ENCODE results near the gene CX3CR1. TPM values are rescaled to one million over a fixed set of nuclear protein-coding genes. Genes with fewer than 3 reads are reported as not detected.

CX3CR1 gene
- total RNA-seq, 1 donor from 2014 or later: 1.5 TPM

DNA sequence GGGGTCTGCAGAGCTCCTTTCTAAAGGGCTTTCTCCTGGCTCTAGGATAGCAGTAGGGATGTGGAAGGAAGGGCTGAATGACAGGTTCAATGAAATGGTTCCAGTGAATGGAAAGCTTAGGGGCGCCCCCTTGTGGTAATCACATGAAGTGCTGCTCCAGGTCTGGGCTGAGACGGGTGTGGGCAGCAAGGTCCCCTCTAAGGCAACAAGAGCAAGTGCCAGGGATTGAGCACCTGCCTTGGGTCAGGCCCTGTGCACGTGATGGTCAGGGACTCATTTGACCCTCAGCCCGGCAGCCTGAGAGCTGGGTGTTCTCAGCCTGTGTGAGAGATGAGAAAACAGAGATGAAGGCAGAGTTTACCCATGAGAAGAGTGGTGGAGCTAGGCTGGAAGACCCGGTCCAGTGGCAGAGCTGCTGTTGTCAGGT, 12.1 kb upstream of the CX3CR1 start:
- DNase-seq: no peak

DNA sequence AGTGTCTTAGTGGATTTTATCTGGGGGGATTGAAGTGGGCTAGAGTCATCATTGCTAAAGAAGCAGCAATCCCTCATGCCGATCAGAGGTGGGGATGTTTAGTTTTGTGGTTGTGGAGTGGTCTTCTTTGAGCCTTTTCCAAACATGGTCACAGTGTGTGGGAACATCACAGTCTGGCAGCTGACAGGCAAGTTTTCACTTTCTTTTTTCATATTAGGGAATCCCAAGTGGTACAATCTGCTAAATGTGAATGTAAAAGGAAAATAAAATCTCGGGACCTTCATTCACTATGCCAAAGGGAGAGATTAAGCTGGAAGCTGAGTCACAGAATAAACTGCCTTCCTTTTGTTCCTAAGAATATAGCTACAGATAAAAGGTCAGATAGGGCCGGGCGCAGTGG, 10.4 kb upstream of the CX3CR1 start:
- DNase-seq: no peak

DNA sequence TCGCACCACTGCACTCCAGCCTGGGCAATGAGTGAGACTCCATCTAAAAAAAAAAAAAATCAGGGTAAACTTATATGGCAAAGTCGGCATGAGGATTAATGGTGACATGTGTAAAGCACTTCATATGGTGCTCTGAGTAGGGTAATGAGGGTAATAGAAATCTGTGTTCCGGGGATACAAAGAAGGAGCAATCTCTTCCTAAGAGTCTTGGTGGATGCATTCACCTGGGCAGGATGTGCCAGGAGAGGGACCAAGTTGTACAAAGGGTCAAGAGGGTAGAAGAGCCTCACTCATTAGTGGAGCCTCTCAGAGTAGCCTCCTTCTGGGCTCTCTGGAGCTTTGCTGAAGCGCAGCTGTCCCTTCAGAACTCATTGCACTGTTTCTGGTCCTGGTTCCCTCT, 9.3 kb upstream of the CX3CR1 start:
- DNase-seq: no peak

DNA sequence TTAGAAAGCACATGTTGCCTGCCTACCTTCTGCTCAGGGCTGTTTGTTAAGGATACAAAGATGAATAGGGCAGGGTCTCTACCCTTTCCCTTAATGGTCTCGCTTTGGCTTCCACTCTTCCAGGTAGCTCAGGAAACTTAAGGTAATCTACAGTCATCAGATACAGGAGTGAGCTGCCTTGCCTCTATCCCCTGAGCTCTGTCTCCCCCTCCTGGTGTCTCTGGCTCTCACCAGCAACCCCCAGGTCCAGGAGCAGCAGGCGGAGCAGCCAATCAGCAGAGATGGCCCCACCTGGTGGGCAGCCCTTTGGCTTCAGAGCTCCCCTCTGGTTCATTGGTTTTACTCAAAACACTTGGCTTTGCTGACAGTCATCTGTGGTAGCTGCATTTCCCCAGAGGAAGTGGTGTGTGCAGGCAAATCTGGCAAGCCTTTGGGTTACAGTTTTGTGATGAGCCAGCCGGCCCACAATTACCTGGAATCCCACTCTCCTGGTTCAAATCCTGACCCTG, 8.5 kb upstream of the CX3CR1 start:
- DNase-seq: peak; percentile 68

DNA sequence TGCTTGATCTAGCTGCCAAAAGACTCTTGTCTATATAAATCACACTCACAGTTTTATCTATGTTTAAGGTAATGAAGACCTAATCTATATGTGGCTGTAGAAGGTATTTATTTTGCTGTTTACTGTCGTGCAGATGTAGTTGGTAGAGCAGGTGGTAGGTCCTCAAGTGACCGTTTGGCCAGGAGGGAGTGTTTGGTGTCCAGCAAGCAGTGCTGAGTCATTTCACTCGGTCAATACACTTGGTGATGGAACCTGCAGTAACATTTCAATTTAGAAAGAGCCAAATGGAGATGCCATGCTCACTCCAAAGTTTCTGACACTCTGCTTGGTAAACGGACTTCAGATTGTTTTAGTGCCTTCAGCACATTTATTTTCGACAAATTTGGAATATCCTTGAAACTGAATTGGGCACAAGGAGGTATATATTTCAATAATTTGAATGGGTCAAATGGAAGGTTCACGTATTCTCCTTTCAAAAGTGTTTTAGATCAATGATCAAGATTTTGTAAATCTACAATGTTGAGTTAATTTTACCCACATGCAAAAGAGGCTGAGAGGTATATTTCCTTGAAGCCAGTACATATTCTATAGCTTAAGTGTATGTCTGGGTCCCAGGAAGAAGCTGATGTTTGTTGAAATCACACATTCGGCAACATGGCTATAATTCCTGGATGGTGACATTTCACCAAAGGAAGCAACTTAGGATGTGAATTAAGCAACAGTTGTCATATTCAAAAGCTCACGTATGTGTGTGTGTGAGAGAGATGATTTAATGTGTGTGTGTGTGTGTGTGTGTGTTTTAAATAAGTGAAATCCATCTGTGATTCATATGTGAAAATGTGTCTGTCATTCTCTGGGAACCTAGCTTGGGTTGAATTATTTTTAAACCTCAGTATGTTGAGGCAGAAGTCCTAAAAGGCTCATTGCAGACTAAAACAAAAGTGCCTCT, 7.7 kb upstream of the CX3CR1 start:
- peak; percentile 44 for DNase-seq

DNA sequence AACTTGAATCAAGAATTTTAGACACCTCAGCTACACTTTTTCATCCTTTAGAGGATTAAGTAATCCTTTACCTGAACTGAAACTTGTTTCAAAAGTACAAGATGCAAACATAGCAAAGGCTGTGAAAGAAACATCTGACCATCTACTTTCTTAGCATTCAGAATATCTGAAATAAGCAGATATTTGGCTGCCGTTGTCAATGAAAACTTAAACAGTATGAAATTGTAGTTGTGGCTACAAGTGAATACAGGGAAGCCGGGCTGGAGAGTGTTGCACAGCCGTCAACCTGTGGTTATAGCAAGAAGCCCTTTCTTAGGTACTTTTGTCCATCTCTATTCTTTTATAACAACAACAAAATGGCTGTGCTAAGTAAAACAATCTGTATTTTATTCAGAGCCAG, 6.9 kb upstream of the CX3CR1 start:
- DNase-seq: no peak

DNA sequence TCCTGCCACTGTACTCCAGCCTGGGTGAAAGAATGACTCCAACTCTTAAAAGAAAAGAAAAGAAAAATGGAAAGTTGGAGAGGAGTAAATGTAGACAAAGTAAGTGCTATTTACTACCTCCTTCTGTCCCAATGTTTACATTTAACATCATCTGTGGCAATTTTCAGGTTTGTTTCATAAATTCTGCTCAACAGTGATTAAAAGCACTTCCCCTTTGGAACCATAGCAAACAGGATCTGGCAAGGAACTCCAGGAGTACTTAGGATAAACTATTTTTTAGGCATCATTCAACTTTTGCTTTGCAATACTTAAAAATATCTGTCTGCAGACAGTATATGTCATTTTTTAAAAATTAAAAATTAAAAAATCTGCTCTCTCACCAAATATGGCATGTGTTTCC, 5.5 kb upstream of the CX3CR1 start:
- no peak for DNase-seq

DNA sequence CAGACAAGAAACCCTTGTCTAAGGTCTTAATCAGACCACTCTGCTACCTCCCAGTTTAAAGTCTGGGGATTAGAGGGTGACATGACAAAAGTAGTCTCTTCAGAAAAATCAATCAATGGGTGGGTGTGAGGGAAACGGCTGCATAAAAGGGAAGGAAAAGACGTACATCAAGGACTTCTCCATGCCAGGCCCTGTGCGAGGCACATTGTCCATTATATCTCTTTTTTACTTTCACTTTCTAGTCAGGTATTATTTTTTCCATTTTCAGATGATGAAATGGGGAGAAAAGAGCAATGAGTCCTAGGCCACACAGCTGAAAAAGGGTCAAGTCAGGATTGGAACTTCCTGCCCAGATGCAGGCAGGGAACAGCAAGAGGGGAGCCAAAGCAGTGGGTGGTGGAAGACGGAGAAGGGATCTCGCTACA, 4.6 kb upstream of the CX3CR1 start:
- DNase-seq: no peak

DNA sequence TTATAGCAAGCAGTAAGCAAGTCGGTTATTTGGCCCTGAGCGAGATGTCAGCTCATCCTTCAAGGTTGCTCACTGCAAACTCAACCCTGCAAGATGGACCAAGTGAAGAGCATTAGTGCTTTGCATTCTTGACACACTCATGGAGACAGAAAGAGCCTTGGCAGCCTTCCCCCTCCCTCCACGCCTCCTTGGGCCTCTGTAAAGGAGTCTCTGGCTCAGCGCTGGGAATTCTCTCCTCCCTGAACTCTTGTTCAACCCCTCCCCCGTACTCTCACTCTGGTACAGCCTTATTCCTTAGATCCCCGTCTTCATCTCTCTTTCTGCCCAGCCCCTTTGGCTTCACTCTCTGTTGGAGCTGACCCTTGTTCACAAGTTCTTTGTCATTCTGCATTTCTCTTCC, 2.2 kb upstream of the CX3CR1 start:
- no peak for DNase-seq

DNA sequence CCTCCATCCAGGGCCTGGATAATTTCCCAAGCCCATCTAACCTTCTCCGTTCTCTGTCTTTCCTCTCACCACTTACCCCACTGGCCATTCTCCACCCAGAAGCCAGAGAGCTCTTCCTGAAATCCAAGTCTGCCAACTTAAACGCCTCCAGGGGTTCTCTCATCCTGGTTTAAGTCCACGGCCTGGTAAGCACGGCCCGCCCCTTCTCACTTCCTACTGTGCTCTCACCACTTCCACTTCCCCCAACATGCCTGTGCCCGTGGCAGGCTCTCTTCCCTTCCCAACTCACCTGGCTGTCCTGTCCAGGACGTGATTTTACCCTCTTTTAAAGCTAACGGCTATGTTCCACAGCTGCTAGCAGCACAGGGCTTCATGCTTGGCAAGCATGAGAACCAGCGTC, 1.7 kb upstream of the CX3CR1 start:
- no peak for DNase-seq

DNA sequence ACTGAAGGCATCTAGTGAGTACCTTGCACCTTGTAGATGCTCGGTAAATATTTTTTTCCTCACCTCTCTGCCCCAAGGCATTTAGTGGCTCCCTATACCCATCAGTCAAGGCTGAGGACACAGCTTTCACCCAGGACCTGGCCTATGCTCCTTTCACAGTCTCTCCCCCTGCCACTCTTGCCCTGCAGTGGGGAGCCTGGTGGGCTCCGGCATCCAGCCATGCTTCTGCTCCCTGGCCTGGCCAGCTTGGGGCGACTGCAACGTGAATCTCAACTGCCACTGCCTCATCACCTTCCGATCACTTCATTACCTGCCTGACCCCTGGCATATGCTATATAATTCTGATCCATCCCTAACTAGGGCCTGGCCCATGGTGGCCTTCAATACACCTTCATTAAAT, 735 bp upstream of the CX3CR1 start:
- DNase-seq: no peak

DNA sequence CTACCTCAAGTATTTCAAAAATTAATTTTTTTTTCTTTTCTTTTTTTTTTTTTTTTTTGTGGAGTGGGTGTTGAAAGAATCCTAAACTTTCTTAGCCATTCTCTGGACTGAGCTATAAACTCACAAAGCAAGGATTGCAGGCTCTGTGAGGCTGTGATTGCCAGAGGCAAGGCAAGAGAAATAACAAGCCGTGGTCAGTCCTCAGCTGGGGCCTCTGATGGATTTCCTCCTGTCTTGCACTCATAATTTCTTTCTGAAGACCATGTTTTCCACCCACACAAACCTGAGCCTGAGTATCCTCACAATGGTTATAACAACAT, 1.3 kb downstream of the CX3CR1 start:
- DNase-seq: no peak

DNA sequence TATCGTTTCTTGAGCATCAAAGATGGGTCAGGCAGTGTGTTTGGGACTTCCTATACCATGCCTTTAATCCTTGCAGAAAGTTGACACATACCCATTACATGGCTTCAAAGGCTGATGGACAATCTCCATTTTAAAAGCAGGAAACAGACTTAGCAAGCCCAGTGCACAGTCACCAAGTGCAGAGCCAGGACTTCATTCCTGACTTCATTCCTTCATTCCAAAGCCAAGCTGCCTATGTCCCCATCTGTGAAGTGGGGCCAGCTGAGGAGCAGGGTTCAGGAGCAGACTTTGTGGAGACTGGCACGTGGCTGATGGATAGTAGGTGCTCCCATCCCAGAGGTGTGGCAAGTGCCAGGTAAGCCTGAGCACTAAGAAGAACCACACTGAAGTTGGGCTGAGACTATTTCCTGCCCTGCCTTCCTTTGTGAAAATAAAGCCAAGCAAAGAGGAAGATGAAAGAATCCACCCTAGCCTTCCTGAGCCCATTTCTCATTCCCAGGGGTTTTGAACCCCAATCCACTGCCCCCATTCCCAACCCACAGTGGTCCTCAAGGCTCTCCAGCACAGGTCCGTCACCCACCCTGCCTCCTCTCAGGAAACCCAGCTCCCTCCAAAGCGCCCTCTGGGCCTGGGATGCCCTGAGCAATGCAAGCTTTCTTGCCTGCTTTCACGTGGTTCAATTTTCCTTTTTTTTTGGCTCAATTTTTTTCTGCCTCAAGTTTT, 1.8 kb downstream of the CX3CR1 start:
- no peak for DNase-seq

DNA sequence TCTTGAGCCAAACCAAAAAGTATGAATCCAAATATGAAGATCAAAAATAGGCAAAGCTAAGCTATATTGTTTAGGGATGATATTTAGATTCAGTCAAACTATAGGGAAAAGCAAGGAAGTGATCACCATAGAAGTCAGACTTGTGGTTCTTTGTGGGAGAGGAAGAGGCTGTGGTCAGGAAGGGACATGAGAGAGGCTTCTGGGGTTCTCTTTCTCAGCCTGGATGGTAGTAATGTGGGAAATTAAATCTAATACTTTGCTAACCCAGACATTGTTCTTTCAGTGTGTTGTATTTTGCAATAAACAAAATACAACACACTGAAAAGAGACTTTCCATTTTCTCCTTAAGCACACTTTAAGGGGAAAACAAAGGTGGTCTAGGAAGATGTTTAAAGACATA, 3.1 kb downstream of the CX3CR1 start:
- no peak for DNase-seq

DNA sequence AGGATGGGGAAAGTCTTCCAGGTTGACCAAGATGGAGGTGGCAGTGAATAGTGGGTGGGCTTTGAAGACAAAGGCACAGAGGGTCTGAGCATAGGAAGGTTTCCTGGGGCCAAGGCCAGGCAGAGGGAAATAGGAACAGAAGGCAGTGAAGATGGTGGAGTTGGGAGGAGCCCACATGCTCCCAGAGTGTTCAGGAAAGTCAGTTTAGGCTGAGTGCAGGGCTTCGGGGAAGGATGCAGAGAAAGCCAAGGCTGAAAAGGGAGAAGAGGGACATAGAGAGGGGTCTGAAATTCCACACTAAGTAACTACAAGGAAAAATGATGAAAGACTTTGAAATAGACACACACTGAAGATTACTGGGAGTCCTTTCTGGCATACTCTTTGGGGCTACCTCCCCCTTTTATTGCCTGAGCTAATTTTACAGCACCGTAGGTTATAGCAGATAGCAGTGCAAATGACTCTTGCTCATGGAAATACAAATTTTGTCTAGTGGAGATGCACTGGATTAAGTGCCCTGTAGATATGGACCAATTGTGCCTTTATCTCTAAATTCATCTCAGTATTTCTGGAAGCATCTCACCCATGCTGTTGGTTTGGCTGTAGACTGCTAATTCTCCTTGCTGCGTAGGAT, 3.8 kb downstream of the CX3CR1 start:
- DNase-seq: no peak

DNA sequence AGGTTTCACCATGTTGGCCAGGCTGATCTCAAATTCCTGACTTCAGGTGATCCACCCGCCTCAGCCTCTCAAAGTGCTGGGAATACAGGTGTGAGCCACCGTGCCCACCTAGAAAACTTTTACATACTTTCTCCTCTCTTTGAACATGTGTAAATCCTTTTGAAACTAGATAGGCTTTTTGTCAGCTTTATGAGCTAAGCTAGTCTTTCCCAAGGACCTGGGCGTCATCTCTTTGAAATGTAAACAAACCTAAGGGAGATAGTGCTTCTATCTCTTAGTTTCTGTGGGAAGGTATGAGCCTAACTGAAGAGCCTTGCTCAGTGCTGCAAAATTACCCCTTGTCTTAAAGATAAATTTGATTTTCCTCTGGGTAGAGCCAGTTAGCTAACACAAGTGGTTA, 4.8 kb downstream of the CX3CR1 start:
- no peak for DNase-seq

DNA sequence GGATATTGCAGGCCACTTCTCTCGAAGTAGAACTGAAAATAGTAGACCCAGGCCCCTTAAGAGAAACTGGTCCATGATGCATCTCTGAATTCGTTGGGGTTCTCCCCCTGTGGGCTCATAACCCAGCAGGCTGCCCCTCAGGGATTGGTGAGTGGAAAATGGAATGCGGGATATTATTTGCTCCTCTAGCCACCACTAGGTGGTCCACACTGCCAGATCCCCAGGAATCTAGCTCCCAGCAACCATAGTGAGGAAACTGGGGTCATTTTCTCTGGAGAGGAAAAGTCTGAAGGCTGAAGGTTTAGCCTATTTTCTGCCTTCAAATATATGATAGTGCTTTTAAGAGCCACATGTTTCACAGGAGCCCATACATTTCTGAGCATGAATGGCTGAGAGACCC, 6.7 kb downstream of the CX3CR1 start:
- DNase-seq: no peak

DNA sequence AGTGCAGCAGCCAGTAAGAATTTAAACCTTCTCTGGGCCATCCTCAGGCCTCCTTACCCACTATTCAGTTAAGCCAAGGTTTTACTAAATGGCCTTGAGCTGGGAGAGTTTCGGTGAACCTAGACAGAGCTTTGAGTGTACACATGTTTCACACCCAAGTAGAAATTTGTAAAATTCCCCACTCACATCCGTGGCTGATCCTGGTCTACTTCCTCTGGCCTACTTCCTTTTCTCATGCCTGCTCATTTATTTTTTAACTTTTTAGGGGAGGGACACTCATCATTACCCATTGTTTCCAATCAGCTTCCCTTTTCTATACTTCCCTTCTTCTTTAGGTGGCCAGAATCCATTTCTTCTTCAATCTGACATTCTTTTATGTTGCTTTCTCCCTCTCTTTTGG, 7.6 kb downstream of the CX3CR1 start:
- no peak for DNase-seq

DNA sequence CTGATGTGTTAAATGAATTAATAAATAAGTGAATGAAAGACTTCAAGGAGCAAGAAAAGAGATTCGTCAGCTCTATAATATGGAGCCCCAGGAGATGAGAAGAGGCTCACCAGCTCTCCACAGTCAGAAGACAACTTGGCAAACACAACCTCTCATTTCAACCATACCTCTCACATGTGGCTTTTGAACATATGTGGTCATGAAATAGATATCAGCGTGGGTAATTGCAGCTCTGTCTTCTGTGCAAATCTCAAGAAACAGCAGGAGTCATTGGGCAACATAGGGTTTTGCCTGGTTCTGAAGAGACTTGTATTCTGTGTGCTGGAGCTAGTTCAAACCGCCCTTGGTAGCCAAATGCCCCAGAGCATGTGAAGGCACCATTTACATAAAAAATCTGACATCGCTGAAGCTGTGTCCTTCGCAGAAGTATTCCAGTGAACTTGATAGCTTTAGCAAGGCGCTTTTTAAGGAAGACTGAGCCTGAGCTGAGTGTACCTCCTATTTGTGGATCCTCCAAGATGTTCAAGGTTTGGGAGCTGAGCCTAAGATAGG, 8.4 kb downstream of the CX3CR1 start:
- DNase-seq: no peak

DNA sequence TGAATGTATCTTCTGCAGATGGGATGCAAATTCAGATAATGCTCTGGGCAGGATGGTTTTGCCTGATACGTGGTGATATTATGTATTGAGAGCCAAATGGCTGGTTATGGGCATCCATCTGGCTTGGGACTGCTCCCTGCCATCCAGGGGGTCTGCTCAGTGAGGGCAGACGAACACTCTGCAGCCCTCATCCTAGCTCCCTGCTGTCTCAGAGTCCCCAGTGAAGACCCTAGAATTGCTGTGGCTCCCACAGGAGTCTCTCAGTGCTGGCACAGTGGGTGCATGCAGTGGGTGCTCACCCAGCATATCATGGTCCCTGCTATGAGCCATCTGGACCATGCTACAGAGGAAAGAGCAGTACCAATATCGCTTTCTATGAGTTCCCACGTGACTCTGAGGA, 10.3 kb downstream of the CX3CR1 start:
- no peak for DNase-seq

DNA sequence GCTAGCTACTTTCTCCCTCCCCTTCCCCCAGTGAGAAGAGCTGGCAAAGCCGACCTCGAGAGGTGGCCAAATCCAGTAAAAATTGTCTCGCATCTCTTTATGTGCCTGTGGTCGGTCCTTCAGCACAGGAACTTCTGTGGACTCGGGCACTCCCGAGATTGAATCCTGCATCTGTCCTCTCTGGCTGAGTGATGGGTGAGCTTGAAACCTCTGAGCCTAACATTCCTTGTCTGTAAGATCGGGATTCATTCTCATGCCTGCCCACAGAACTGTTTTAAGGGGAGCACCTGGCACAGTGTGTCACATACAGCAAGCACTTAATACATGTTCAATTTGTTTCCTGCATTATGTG, 11.3 kb downstream of the CX3CR1 start:
- no peak for DNase-seq

DNA sequence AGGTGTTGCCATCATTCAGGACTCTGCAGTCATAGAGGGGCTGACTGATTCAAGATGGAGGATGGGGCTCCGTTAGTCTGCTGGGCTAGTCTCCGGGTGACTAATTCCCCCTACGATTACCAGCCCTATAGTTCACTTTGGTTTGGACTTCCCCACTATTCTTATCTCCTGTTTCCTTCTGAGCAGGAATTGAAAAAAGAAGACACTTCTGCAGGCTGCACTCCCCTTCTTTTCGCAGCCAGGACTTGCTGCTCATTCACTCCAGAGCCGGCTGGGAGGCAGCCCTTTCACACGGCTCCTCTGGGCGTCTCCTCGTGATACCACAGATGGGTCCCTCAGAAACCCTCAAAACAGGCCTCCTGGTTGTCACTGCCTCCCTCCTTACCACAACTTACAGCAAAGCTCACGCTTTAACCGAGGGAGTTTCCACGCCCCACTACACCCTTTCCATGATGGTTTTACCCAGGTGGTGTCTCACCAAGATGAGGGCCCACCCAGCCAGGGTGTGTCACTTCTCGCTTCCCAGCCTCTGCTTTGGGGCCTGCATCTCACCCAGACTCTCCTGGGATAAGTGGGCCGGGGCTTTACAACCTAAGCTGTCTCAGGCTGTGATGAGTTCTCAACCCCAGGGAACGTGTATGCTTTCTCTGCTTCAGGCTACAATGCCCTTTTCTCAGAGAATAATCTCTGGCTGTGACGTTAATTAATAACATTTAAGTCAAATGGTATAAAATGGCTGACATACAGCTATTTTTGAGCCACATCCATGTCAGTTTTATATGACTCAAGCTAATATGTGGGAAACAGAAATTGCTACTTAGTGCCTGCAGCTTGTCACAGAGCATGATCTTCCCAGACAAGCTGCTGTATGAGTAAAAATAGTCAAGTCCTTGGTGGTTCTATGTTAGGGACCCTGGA, 11.9 kb downstream of the CX3CR1 start:
- DNase-seq: no peak
